Mesothelial cell of epicardium (in vitro differentiated cells): ENCODE results near the gene PVALEF. TPM values are rescaled to one million over a fixed set of nuclear protein-coding genes. Genes with fewer than 3 reads are reported as not detected.

ENCODE experiments used
- DNase-seq, 2 experiments: peaks; one replicate each; pipeline ENCODE4 v3.0.0; 2021; ENCODE audit warnings: low spot score in 2 of 2; ENCODE audit not compliant: unreplicated experiment in 2 of 2
- H3K27ac Mint-ChIP-seq: 2 replicates; pipeline ENCODE4 v1.8.0; 2021; ENCODE audit warnings: mixed read lengths
- H3K27me3 Mint-ChIP-seq: 2 replicates; pipeline ENCODE4 v1.8.0; 2021; ENCODE audit warnings: low read depth, mixed read lengths
- H3K36me3 Mint-ChIP-seq: 2 replicates; pipeline ENCODE4 v1.8.0; 2021; ENCODE audit warnings: mixed read lengths
- H3K4me1 Mint-ChIP-seq: 2 replicates; pipeline ENCODE4 v1.8.0; 2021; ENCODE audit warnings: mixed read lengths
- H3K4me3 Mint-ChIP-seq: 2 replicates; pipeline ENCODE4 v1.8.0; 2021; ENCODE audit warnings: mild to moderate bottlenecking, moderate library complexity, mixed read lengths
- H3K9me3 Mint-ChIP-seq: 2 replicates; pipeline ENCODE4 v1.8.0; 2021; ENCODE audit warnings: mixed read lengths
- CTCF ChIP-seq: fragments of 200-600 bp; sonication (generic); IDR thresholded peaks from one replicate; pipeline ENCODE4 v1.5.0; 2021; ENCODE audit warnings: antibody characterized with exemption; ENCODE audit not compliant: unreplicated experiment
- total RNA-seq: library from RNA; stranded (reverse); gene quantifications from 3 replicates; pipeline ENCODE4 v1.2.1, GENCODE V29; 2021

The PVALEF gene
- total RNA-seq, 1 donor from 2014 or later, result 0.22 TPM

GRCh38 chr17:81206657-81207056 is 41.4 kb downstream of the PVALEF start:
- H3K27me3 Mint-ChIP-seq, result no peaks in the 10 kb centered on the region
- no peak overlapping the region for H3K27ac Mint-ChIP-seq
- H3K4me3 Mint-ChIP-seq, result no peak overlapping the region

GRCh38 chr17:81207610-81208581 is 42.6 kb downstream of the PVALEF start:
- Mint-ChIP-seq H3K27me3 (no peaks in the 10 kb centered on the region), H3K4me1 (no peaks in the 10 kb centered on the region), H3K36me3 (peaks cover 3% of the 10 kb centered on the region), H3K27ac (no peak overlapping the region), H3K9me3 (no peaks in the 10 kb centered on the region), H3K4me3 (no peak overlapping the region)
- DNase-seq, result no peak
- TF ChIP-seq CTCF, result no peak

More at GRCh38 chr17:81206657-81207056, 41.4 kb downstream of the PVALEF start:
- H3K36me3 Mint-ChIP-seq, result peaks cover 4% of the 10 kb centered on the region
- no peak for DNase-seq
- no peaks in the 10 kb centered on the region for H3K4me1 Mint-ChIP-seq
- no peaks in the 10 kb centered on the region for H3K9me3 Mint-ChIP-seq
- no peak for TF ChIP-seq CTCF

GRCh38 chr17:81208651-81209050 is 43.3 kb downstream of the PVALEF start:
- no peak for TF ChIP-seq CTCF
- Mint-ChIP-seq H3K4me1 (no peaks in the 10 kb centered on the region), H3K27ac (no peak overlapping the region), H3K27me3 (no peaks in the 10 kb centered on the region), H3K36me3 (peaks cover 4% of the 10 kb centered on the region), H3K9me3 (no peaks in the 10 kb centered on the region), H3K4me3 (no peak overlapping the region)
- DNase-seq, result no peak

GRCh38 chr17:81209141-81209540 is 43.8 kb downstream of the PVALEF start:
- H3K36me3 Mint-ChIP-seq, result peaks cover 6% of the 10 kb centered on the region
- no peaks in the 10 kb centered on the region for H3K27me3 Mint-ChIP-seq
- TF ChIP-seq CTCF, result no peak
- H3K27ac Mint-ChIP-seq, result no peak overlapping the region
- H3K9me3 Mint-ChIP-seq, result no peaks in the 10 kb centered on the region
- H3K4me3 Mint-ChIP-seq, result no peak overlapping the region
- no peaks in the 10 kb centered on the region for H3K4me1 Mint-ChIP-seq
- DNase-seq, result no peak

GRCh38 chr17:81210466-81210865 is 45.2 kb downstream of the PVALEF start:
- TF ChIP-seq CTCF, result no peak
- H3K9me3 Mint-ChIP-seq, result no peaks in the 10 kb centered on the region
- peak overlapping the region; percentile 6 for H3K27ac Mint-ChIP-seq
- no peak for DNase-seq
- H3K27me3 Mint-ChIP-seq, result no peaks in the 10 kb centered on the region
- H3K36me3 Mint-ChIP-seq, result peaks cover 6% of the 10 kb centered on the region
- no peak overlapping the region for H3K4me3 Mint-ChIP-seq
- H3K4me1 Mint-ChIP-seq, result no peaks in the 10 kb centered on the region
